ENCODE data around the gene CASKIN1.
"Not testable (repeated sequence)": the region's sequence is repeated elsewhere in the genome, so short reads cannot be mapped to it uniquely, and the experiment has no call there.

Gene CASKIN1

DNA sequence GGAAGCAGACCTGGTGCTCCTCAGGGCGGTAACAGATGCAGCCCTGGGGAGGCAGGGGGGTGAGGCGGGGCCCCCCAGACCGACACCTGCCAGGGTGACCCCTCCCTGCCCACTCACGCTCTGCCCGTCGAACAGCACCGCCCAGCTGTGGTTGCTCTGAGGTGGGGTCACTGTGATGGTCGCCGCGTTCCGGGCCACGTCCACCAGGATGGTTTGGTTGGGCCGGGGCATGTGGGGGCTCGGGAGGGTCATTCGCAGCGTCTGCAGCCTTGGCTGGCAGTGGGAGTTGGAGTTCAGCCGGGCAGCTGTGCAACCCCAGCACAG, 13.6 kb upstream of the CASKIN1 start:
- DNase-seq, result no peak

- no peak for DNase-seq
Observed at GRCh38 chr16:2209258-2210008, 13.0 kb upstream of the CASKIN1 start.

DNA sequence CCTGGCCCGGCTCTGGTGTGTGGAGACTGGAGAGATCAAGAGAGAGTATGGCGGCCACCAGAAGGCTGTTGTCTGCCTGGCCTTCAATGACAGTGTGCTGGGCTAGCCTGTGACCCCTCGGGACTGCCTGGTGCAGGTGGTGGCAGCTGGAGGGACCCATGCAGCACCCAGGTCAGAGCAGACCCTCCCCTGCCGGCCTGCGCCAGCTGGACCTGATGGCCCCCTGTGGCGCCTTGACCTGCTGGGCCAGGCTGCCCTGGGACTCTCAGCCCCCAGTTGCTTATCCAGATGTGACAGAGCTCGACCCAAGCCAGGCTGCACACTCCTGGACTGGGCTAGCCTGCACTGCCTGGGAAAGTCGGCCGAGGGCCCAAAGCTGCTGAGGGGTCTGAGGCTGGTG, 12.4 kb upstream of the CASKIN1 start:
- DNase-seq, result no peak

DNA sequence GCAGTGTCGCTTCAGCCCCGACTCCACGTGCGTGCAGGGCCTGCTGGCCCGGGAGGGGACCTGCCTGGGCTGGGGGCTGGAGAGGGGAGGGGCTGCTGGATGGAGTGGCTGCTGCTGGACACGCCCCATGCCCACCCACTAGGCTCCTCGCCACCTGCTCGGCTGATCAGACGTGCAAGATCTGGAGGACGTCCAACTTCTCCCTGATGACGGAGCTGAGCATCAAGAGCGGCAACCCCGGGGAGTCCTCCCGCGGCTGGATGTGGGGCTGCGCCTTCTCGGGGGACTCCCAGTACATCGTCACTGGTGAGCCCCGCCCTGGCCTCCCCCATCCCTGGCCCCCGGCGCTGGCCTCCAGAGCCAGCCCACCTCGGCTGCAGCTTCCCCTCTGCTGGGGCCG, 11.9 kb upstream of the CASKIN1 start:
- no peak for DNase-seq

GRCh38 chr16:2207872-2208271, 11.5 kb upstream of the CASKIN1 start:
- DNase-seq, result no peak

GRCh38 chr16:2206780-2207433, 10.5 kb upstream of the CASKIN1 start:
- DNase-seq, result no peak

GRCh38 chr16:2206420-2206779, 10.0 kb upstream of the CASKIN1 start:
- no peak for DNase-seq

- DNase-seq, result peak in 5 of 56 donors; percentile 59 to 84 (median 69)
Observed at GRCh38 chr16:2205967-2206313, 9.5 kb upstream of the CASKIN1 start.

GRCh38 chr16:2205104-2205966, 8.9 kb upstream of the CASKIN1 start, which contains the start of gene MLST8:
MLST8 (plus strand) TSS chr16:2205454; CDS start chr16:2206086, 632 bp downstream.
- DNase-seq, result peak; percentile 27 to 98 (median 86)

DNA sequence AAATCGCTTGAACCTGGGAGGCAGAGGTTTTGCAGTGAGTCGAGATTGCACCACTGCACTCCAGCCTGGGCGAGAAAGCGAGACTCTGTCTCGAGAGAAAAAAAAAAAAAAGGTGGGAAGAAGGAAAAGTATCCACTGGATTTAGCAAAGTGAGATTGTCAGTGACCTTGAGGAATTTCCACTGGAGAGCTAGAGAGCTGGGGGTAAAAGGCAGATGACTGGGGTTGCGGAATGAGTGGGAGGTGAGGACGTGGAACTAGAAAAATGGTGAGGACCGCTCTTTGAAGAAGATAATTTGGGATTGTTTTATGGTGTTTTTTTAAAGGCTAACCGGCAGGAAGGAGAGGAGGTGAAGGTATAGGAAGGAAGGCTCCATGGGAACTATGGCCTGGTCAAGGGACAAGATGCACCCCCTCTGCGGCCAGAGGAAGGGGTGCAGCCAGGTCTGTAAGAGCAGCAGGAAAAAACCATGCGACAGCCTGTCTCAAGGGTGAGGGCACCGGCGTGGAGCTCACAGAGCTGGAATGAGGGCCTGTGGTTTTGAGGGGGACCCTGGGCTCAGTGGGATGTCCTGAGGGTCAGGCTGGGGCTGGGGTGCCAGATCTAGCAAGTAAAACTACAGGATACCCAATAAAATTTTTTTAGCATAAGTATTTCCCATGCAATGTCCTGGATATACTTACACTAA, 8.2 kb upstream of the CASKIN1 start:
- DNase-seq, result no peak

GRCh38 chr16:2203119-2203688, 6.8 kb upstream of the CASKIN1 start:
- not testable (repeated sequence) for DNase-seq

GRCh38 chr16:2200313-2200712, 3.9 kb upstream of the CASKIN1 start:
- DNase-seq, result no peak

- DNase-seq, result no peak
Observed at GRCh38 chr16:2199621-2200139, 3.3 kb upstream of the CASKIN1 start.

GRCh38 chr16:2199095-2199494, 2.7 kb upstream of the CASKIN1 start:
- DNase-seq, result no peak

GRCh38 chr16:2198283-2198682, 1.9 kb upstream of the CASKIN1 start:
- DNase-seq, result no peak

DNA sequence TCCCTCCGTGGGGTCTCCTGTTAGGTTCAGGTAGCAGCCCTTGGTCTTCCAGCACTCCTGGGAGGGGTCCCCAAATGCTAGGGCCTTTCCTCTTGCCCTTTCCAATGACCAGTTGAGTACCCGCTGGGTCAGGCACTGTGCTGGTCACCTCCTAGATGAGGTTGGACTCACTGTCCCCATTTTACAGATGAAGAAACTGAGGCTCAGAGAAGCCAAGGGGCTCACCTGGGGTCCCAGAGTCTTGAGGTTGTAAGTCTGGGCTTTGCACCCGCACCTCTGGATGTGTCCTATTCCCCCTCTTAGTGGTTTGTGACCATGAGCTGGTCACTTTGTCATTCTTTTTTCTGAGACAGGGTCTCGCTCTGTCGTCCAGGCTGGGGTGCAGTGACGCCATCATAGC, 1.4 kb upstream of the CASKIN1 start:
- DNase-seq, result no peak

- no peak for DNase-seq
Observed at GRCh38 chr16:2196981-2197511, 641 bp upstream of the CASKIN1 start.

GRCh38 chr16:2195322-2196161, 863 bp downstream of the CASKIN1 start:
- no peak for DNase-seq

DNA sequence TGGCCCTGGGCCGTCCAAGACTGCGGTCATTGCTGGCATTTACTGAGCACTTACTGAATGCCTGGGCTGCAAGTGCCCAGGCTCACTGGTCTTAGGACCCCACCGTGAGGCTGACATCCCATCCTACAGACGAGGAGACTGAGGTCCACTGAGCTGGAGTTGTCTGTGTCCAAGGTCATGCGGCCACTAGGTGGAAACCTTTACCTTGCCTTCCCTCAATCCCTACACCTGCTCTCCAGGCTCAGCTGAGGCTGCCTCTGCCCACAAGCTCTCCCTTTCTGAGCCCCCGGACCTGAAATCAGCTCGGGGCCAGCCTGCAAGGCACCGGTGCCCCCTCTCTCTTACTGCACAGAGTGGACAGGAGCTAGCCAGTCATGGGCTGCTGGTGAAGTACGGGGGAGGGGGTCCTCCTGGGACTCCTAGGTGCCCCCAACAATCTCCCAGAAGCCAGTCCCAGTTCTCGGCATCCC, 1.5 kb downstream of the CASKIN1 start:
- no peak for DNase-seq
